CD14-positive monocyte (primary cell): ENCODE results near the gene CNTN2. TPM values are rescaled to one million over a fixed set of nuclear protein-coding genes. Genes with fewer than 3 reads are reported as not detected.
A peak's percentile ranks its signal among the peaks of the same experiment; 100 is the strongest.

ENCODE experiments used
- DNase-seq, 3 donors: peaks; one replicate each; pipeline ENCODE4 v3.0.0-alpha.2; 2011 to 2022
- H2AFZ ChIP-seq: 2 replicates; pipeline ENCODE4 v1.6.0; 2012; ENCODE audit warnings: mild to moderate bottlenecking, low read depth, low read length, inconsistent platforms; ENCODE audit not compliant: insufficient read depth, poor library complexity, severe bottlenecking
- H3K27ac ChIP-seq, 2 donors: 1 replicate in 1 of 2; 2 replicates in 1 of 2; pipeline ENCODE4 v1.5.1; 2012 to 2013; ENCODE audit warnings: low read length in 2 of 2, control low read depth in 1 of 2, inconsistent platforms in 1 of 2, low read depth in 1 of 2, mild to moderate bottlenecking in 1 of 2
- H3K27me3 ChIP-seq, 2 donors: one replicate each; pipeline versions ENCODE4 v1.6.0 to v1.6.1; 2011 to 2013; ENCODE audit warnings: low read length in 2 of 2; ENCODE audit not compliant: control insufficient read depth in 2 of 2, insufficient read depth in 2 of 2
- H3K36me3 ChIP-seq, 2 donors: replicated peaks in 1 of 2; 1 replicate in 1 of 2; 2 replicates in 1 of 2; pipeline versions ENCODE4 v1.5.1 to v1.6.1; 2012 to 2013; ENCODE audit warnings: low read length in 2 of 2, control low read depth in 1 of 2, inconsistent platforms in 1 of 2, mild to moderate bottlenecking in 1 of 2; ENCODE audit not compliant: insufficient read depth in 2 of 2, control insufficient read depth in 1 of 2
- H3K4me1 ChIP-seq, 2 donors: 1 replicate in 1 of 2; 2 replicates in 1 of 2; pipeline versions ENCODE4 v1.5.1 to v1.6.1; 2012 to 2013; ENCODE audit warnings: low read length in 2 of 2, control low read depth in 1 of 2, inconsistent platforms in 1 of 2, mild to moderate bottlenecking in 1 of 2, moderate library complexity in 1 of 2; ENCODE audit not compliant: insufficient read depth in 2 of 2, control insufficient read depth in 1 of 2
- H3K4me2 ChIP-seq: replicated peaks from 2 replicates; pipeline ENCODE3; 2012; ENCODE audit warnings: low read length, moderate library complexity, mild to moderate bottlenecking; ENCODE audit not compliant: poor library complexity, severe bottlenecking; ENCODE audit errors: extremely low read depth
- H3K4me3 ChIP-seq, 3 experiments: fragments of 200-600 bp in 1 of 3; sonication (generic) in 1 of 3; replicated peaks in 1 of 3; 1 replicate in 2 of 3; 2 replicates in 1 of 3; pipeline ENCODE4 v1.5.1; 2011 to 2013; ENCODE audit warnings: low read length in 3 of 3, mild to moderate bottlenecking in 3 of 3, control low read depth in 2 of 3, low read depth in 2 of 3, inconsistent platforms in 1 of 3, moderate library complexity in 1 of 3
- H3K79me2 ChIP-seq: 2 replicates; pipeline ENCODE4 v1.6.0; 2012; ENCODE audit warnings: mild to moderate bottlenecking, control low read depth, inconsistent platforms, low read length, moderate library complexity; ENCODE audit not compliant: insufficient read depth
- H3K9ac ChIP-seq: 2 replicates; pipeline ENCODE4 v1.6.0; 2017; ENCODE audit warnings: low read length, mild to moderate bottlenecking; ENCODE audit not compliant: insufficient read depth, poor library complexity, severe bottlenecking
- H3K9me3 ChIP-seq, 2 donors: replicated peaks in 1 of 2; 1 replicate in 1 of 2; 2 replicates in 1 of 2; pipeline versions ENCODE4 v1.5.1 to v1.6.1; 2012 to 2013; ENCODE audit warnings: low read length in 2 of 2, control low read depth in 1 of 2; ENCODE audit not compliant: control insufficient read depth in 1 of 2, insufficient read depth in 1 of 2
- H4K20me1 ChIP-seq: 2 replicates; pipeline ENCODE4 v1.6.0; 2012; ENCODE audit warnings: mild to moderate bottlenecking, low read length, control low read depth, moderate library complexity; ENCODE audit not compliant: insufficient read depth
- H3K27ac Mint-ChIP-seq, 7 donors: one replicate each; pipeline ENCODE4 v1.8.0; 2020; ENCODE audit warnings: mild to moderate bottlenecking in 7 of 7, mixed read lengths in 7 of 7, moderate library complexity in 6 of 7, inconsistent platforms in 2 of 7
- H3K27me3 Mint-ChIP-seq, 3 donors: one replicate each; pipeline ENCODE4 v1.8.0; 2021 to 2022; ENCODE audit warnings: low read depth in 3 of 3, mild to moderate bottlenecking in 3 of 3, mixed read lengths in 3 of 3, moderate library complexity in 3 of 3, inconsistent platforms in 1 of 3
- H3K36me3 Mint-ChIP-seq, 2 donors: one replicate each; pipeline ENCODE4 v1.8.0; 2020; ENCODE audit warnings: mixed read lengths in 2 of 2, inconsistent platforms in 1 of 2, mild to moderate bottlenecking in 1 of 2
- H3K4me1 Mint-ChIP-seq: one replicate; pipeline ENCODE4 v1.8.0; 2020; ENCODE audit warnings: mild to moderate bottlenecking, mixed read lengths
- H3K4me3 Mint-ChIP-seq, 2 donors: one replicate each; pipeline ENCODE4 v1.8.0; 2020; ENCODE audit warnings: mild to moderate bottlenecking in 2 of 2, mixed read lengths in 2 of 2, moderate library complexity in 1 of 2
- H3K9me3 Mint-ChIP-seq, 7 donors: one replicate each; pipeline ENCODE4 v1.8.0; 2020 to 2022; ENCODE audit warnings: mixed read lengths in 7 of 7, mild to moderate bottlenecking in 6 of 7, moderate library complexity in 6 of 7, inconsistent platforms in 2 of 7
- CTCF ChIP-seq: fragments of 200-600 bp; IDR thresholded peaks from one replicate; pipeline ENCODE4 v1.8.0; 2022; ENCODE audit warnings: antibody characterized with exemption, mild to moderate bottlenecking
- WGBS: methylation state at CpG from one replicate; pipeline ENCODE4 v1.1.5; 2013; ENCODE audit warnings: missing lambda C conversion rate; ENCODE audit not compliant: insufficient coverage; 5-methylcytosine and 5-hydroxymethylcytosine counted together
- intact Hi-C, 2 donors: fragments of 100-400 bp; cut with micrococcal nuclease; formaldehyde crosslinking; loops; one replicate each; pipeline versions ENCODE4 v1.15.0 to v1.15.1; 2023
- polyA plus RNA-seq, 3 donors: library from polyadenylated mRNA; depleted of rRNA in 1 of 3; unstranded in 2 of 3; stranded (reverse) in 1 of 3; fragments of 300-500 nt in 2 of 3; fragments of >200 nt in 1 of 3; fragmentation: Illumina TruSeq in 2 of 3; gene quantifications; 1 replicate in 2 of 3; 2 replicates in 1 of 3; pipeline ENCODE4 v1.2.3, GENCODE V29; 2012 to 2021

CNTN2 gene
- polyA plus RNA-seq, 3 donors, result not detected

DNA sequence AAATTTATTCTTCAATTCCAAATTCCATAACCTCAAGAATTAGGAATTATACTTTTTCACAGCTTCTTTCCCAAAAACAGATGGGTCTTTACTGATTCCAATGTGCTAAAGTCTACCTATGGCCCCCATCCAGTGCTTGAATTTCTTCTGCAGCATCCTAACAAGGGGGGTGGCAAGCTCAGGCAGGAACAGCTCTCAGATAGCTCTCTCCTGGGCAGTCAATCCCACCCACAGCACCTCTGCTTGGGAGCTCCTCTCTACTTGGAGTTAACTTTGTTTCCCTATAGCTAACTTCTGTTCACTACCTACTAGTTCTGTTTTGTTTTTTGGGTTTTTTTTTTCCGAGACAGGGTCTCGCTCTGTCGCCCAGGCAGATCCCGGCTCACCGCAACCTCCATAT, 66.7 kb downstream of the CNTN2 start:
- no peaks in the 10 kb centered on the region for H3K27me3 ChIP-seq
- peaks cover 60 to 88% of the 10 kb centered on the region in 2 donors for H3K36me3 Mint-ChIP-seq
- 100% methylated on average over 2 of the region's 5 CpGs for WGBS
- intact Hi-C loops, result no loop called here
- no peak overlapping the region for H3K9ac ChIP-seq
- TF ChIP-seq CTCF, result no peak
- H3K27me3 Mint-ChIP-seq, result no peaks in the 10 kb centered on the region
- H3K9me3 ChIP-seq, result no peaks in the 10 kb centered on the region
- no peak overlapping the region for H2AFZ ChIP-seq
- peaks cover 74 to 95% of the 10 kb centered on the region in 2 donors for H3K36me3 ChIP-seq
- H3K27ac ChIP-seq, result no peak overlapping the region
- peaks cover 9% of the 10 kb centered on the region for H3K79me2 ChIP-seq
- DNase-seq, result no peak
- H3K27ac Mint-ChIP-seq, result peak overlapping the region in 1 of 7 donors; percentile 25
- peaks cover 0 to 3% (median 0%) of the 10 kb centered on the region in 7 donors for H3K9me3 Mint-ChIP-seq
- no peak overlapping the region for H3K4me3 ChIP-seq
- H3K4me2 ChIP-seq, result no peak overlapping the region
- H3K4me1 Mint-ChIP-seq, result no peaks in the 10 kb centered on the region
- no peaks in the 10 kb centered on the region for H3K4me1 ChIP-seq
- H4K20me1 ChIP-seq, result peaks cover 8% of the 10 kb centered on the region
- no peak overlapping the region for H3K4me3 Mint-ChIP-seq

DNA sequence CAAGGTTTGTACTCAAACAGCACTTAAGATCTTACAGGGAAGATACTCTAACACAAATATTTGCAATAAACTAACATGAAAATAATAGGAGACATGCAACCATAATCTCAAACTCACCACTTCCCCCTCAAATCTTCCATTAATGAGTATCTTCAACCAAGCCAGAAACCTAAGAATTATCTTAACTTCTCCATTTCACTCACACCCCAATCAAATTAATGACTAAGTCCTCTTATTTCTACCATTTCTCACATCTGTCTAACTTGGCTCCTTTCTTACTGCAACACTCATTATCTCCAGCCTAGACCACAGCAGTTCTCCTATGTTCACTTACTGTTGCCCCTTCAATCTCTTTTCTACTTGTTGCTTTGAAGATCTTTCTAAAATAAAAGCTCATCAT, 68.3 kb downstream of the CNTN2 start:
- Histone ChIP-seq H3K4me1 (no peaks in the 10 kb centered on the region), H3K4me2 (no peak overlapping the region), H3K9ac (no peak overlapping the region), H3K79me2 (peaks cover 15% of the 10 kb centered on the region), H4K20me1 (peaks cover 6% of the 10 kb centered on the region), H3K36me3 (peaks cover 68 to 93% of the 10 kb centered on the region in 2 donors), H3K9me3 (no peaks in the 10 kb centered on the region), H3K27me3 (no peaks in the 10 kb centered on the region), H2AFZ (no peak overlapping the region), H3K4me3 (no peak overlapping the region), H3K27ac (peak overlapping the region in 1 of 2 donors; percentile 3)
- Mint-ChIP-seq H3K27me3 (no peaks in the 10 kb centered on the region), H3K36me3 (peaks cover 53 to 78% of the 10 kb centered on the region in 2 donors), H3K27ac (no peak overlapping the region), H3K9me3 (peaks cover 0 to 3% (median 0%) of the 10 kb centered on the region in 7 donors), H3K4me3 (no peak overlapping the region), H3K4me1 (no peaks in the 10 kb centered on the region)
- DNase-seq, result no peak
- TF ChIP-seq CTCF, result no peak
- intact Hi-C loops, result no loop called here
